Large intestine (tissue), 3 donors: Measurements from ENCODE around the gene TBC1D16. TPM values are rescaled to one million over a fixed set of nuclear protein-coding genes. Genes with fewer than 3 reads are reported as not detected.

Source experiments
- DNase-seq, 2 donors: peaks; one replicate each; pipeline versions ENCODE4 v3.0.0 to v3.0.0-alpha.2; 2013
- H3K27ac ChIP-seq: one replicate; pipeline ENCODE4 v1.5.1; 2013; ENCODE audit warnings: low read length
- H3K27me3 ChIP-seq: 2 replicates; pipeline ENCODE4 v1.6.1; 2013; ENCODE audit warnings: low read length; ENCODE audit not compliant: control insufficient read depth, insufficient read depth
- H3K36me3 ChIP-seq: 2 replicates; pipeline ENCODE4 v1.6.1; 2013; ENCODE audit warnings: low read length; ENCODE audit not compliant: control insufficient read depth, insufficient read depth
- H3K4me1 ChIP-seq: one replicate; pipeline ENCODE4 v1.6.1; 2013; ENCODE audit warnings: low read length; ENCODE audit not compliant: control insufficient read depth, insufficient read depth
- H3K4me3 ChIP-seq: one replicate; pipeline ENCODE4 v1.5.1; 2013; ENCODE audit warnings: low read length
- H3K9me3 ChIP-seq: one replicate; pipeline ENCODE4 v1.6.1; 2013; ENCODE audit warnings: mild to moderate bottlenecking, low read depth, low read length, moderate library complexity; ENCODE audit not compliant: control insufficient read depth
- WGBS: methylation state at CpG from one replicate; pipeline ENCODE4 v1.1.5; 2013; ENCODE audit warnings: low lambda C conversion rate; ENCODE audit not compliant: insufficient coverage; 5-methylcytosine and 5-hydroxymethylcytosine counted together
- polyA plus RNA-seq: library from polyadenylated mRNA; unstranded; fragments of 120-200 nt; gene quantifications from one replicate; pipeline ENCODE4 v1.2.1, GENCODE V29; 2013

The TBC1D16 gene
- polyA plus RNA-seq, 1 donor = 29.9 TPM

DNA sequence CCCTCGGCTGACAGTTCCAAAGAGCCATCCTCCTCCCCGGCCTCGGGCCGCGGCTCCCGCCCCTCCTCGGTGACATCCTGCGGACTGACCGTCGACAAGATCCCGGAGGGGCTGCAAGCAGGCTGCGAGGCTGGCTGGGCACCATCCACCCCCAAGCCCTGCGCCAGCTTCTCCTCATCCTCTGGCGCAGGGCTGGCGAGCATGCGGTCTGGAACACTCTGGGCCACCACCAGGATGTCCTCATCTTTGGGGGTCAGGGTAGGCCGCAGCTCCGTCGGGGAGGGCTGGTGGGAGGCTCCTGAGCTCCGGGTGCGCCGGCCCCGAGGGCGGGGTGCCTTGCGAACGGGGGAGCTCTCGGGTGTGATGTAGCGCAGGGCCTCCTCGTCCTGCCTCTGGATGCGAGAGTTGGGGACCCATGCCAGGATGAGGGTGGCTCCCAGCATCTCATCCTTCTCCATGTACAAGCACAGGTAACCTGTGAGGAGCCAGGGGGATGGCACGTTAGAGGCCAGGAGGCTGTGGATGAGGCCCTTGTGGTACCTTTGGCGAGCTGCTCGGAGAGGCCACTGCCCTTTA lies 25.3 kb downstream of the TBC1D16 start:
- Histone ChIP-seq H3K36me3 (peaks cover 43% of the 10 kb centered on the region), H3K9me3 (peaks cover 6% of the 10 kb centered on the region), H3K27ac (no peak overlapping the region), H3K4me3 (no peak overlapping the region), H3K27me3 (no peaks in the 10 kb centered on the region), H3K4me1 (peaks cover 16% of the 10 kb centered on the region)
- no CpG with 5 or more reads among the region's 33 CpGs for WGBS
- no peak for DNase-seq

- peaks cover 18% of the 10 kb centered on the region for H3K4me1 ChIP-seq
- H3K36me3 ChIP-seq = peaks cover 42% of the 10 kb centered on the region
- H3K4me3 ChIP-seq = no peak overlapping the region
- H3K27ac ChIP-seq = no peak overlapping the region
- WGBS = no CpG with 5 or more reads among the region's 34 CpGs
- H3K9me3 ChIP-seq = peaks cover 6% of the 10 kb centered on the region
- DNase-seq = no peak
- no peaks in the 10 kb centered on the region for H3K27me3 ChIP-seq
These were observed 26.0 kb downstream of the TBC1D16 start for GRCh38 chr17:80009391-80010282.

DNA sequence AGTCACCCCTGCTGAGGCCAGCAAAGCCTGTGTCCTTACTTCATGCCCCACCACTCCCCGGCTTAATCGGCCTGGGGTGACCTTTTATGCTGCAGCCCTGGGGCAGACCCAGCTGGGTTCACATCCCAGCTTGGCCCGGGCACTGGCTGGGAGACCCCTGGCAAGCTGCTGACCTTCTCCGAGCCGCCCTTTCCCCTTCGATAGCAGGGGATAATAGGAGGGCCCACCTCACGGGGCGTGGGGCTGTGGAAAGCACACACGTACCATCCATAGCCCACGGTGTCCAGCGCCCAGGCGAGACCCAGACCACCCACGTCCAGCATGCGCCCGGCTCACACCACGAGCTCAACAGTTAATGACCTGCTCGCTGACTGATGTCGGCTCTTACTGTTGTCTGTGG lies 26.8 kb downstream of the TBC1D16 start:
- Histone ChIP-seq H3K4me1 (peaks cover 18% of the 10 kb centered on the region), H3K27ac (no peak overlapping the region), H3K36me3 (peaks cover 42% of the 10 kb centered on the region), H3K27me3 (no peaks in the 10 kb centered on the region), H3K4me3 (no peak overlapping the region), H3K9me3 (peaks cover 9% of the 10 kb centered on the region)
- WGBS = no CpG with 5 or more reads among the region's 18 CpGs
- no peak for DNase-seq

DNA sequence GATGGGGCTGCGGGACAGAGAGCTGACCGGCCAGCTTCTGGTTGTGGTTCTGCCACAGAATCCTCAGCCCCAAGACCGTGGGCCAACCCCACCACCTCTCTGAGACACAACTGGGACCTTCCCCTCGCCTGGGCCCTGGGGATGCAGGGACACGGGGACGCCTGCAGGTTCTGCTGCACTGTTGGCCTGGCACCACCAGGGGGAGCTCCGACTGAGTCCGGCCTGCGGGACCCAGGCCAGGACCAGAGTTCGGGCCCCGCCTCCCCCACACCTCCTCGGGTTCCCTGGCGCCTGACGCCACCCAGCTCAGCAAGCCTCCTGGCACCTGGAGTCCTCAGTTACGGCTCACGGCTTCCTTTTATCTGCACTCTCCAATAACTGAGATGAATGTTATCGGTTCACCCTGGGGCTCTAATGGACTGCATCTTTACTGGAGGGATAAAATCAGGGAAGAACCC lies 27.3 kb downstream of the TBC1D16 start:
- WGBS = no CpG with 5 or more reads among the region's 17 CpGs
- Histone ChIP-seq H3K27ac (no peak overlapping the region), H3K9me3 (peaks cover 12% of the 10 kb centered on the region), H3K27me3 (no peaks in the 10 kb centered on the region), H3K4me1 (peaks cover 22% of the 10 kb centered on the region), H3K36me3 (peaks cover 41% of the 10 kb centered on the region), H3K4me3 (no peak overlapping the region)
- peak; percentile 80 to 84 for DNase-seq

- Histone ChIP-seq H3K36me3 (peaks cover 37% of the 10 kb centered on the region), H3K27ac (no peak overlapping the region), H3K9me3 (peaks cover 16% of the 10 kb centered on the region), H3K4me1 (peaks cover 27% of the 10 kb centered on the region), H3K4me3 (no peak overlapping the region), H3K27me3 (no peaks in the 10 kb centered on the region)
- no CpG with 5 or more reads among the region's 10 CpGs for WGBS
- DNase-seq = no peak
These were observed 27.7 kb downstream of the TBC1D16 start for GRCh38 chr17:80007939-80008338.

DNA sequence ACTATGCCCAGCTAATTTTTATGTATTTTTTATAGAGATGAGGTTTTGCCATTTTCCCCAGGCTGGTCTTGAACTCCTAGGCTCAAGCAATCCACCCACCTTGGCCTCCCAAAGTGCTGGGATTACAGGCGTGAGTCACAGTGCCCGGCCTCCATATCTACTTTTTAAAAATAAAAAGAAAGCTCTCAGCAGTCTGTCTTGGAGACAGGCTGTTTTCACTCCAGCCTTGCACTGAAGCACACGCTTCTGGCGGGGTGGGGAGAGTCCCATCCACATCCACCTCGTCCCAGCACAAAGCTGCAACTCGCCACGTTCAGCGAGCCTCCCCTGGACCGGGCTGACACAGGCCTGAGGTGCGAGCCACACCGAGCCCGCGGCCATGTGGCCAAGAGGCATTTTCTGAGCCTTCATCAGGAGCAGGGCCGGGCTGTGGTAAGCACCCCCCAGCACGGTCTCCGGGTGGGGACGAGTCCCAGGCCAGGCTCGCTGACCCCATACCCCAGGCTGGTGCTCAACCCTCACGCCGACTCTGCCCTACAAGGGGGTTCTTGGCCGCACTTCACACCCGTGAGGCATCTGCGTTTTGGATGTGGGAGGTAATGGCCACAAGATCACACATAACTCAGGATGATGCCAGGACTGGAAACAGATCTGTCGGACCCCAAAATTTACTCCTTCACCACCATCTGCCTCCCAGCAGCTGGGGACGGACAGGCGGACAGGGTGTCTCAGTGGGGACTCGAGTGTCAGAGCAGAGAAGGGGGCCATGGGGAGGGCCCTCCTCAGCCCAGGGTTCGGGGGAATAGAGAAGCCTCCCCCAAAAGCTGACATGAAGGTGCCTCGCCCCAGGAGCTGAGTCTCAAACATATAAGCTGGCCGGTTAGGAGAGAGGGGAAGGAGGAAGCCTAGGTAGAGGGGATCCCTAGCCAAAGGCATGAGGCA lies 28.6 kb downstream of the TBC1D16 start:
- Histone ChIP-seq H3K4me3 (no peak overlapping the region), H3K36me3 (peaks cover 29% of the 10 kb centered on the region), H3K27me3 (no peaks in the 10 kb centered on the region), H3K4me1 (peaks cover 35% of the 10 kb centered on the region), H3K9me3 (peaks cover 17% of the 10 kb centered on the region), H3K27ac (no peak overlapping the region)
- no CpG with 5 or more reads among the region's 30 CpGs for WGBS
- DNase-seq = no peak

GRCh38 chr17:80006339-80006720 lies 29.3 kb downstream of the TBC1D16 start:
- Histone ChIP-seq H3K4me3 (peak overlapping the region; percentile 66), H3K4me1 (peaks cover 39% of the 10 kb centered on the region), H3K27me3 (no peaks in the 10 kb centered on the region), H3K9me3 (peaks cover 17% of the 10 kb centered on the region), H3K27ac (peak overlapping the region; percentile 32), H3K36me3 (peaks cover 26% of the 10 kb centered on the region)
- no CpG with 5 or more reads among the region's 8 CpGs for WGBS
- no peak for DNase-seq

DNA sequence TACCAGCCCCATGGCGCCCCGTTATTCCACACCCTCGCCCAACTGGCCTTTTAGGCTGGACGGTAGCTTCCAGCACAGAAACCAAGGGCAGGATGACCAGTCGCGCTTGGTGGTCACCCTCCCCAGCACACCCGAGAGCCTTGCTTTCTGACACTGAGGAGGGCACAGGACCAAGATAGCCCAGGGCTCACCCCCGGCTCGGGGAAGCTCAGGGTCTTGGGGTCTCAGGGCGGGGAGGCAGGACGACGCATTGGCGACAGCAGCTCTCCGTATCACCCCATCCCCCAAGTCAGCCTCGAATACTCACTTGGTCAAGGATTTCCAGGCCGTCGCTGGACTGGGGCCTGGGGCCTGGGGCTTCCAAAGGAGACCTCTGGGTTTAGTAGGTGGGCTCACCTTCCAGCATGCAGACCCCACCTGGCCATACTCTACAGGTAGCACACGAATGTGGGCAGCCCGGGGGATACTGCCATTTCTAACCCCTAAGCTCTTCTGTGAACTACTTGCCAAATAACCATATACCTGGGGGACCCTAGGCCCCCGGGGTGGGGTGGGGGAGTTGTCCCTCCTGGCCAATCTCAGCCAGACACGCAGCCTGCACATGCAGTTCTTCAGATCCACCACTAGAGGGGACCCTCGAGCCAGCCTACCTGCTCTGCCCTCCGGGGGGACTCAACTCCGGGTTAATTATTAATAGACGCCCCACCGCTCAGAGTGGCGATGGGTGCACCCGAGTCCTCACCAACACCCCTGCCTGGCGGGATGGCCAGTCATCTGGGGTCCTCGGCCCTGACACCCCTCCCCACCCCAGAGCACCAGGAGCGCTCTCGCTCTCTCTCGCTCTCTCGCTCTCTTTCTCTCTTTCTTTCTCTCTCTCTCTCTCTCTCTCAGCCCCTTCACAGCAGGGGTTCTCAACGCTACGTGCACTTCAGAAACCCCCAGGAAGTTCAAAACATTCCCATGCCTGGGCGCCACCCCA lies 30.0 kb downstream of the TBC1D16 start:
- Histone ChIP-seq H3K27ac (peak overlapping the region; percentile 32), H3K27me3 (no peaks in the 10 kb centered on the region), H3K36me3 (peaks cover 29% of the 10 kb centered on the region), H3K9me3 (peaks cover 20% of the 10 kb centered on the region), H3K4me1 (peaks cover 45% of the 10 kb centered on the region), H3K4me3 (peak overlapping the region; percentile 66)
- no CpG with 5 or more reads among the region's 37 CpGs for WGBS
- peak; percentile 52 to 76 for DNase-seq

- Histone ChIP-seq H3K4me3 (no peak overlapping the region), H3K27me3 (no peaks in the 10 kb centered on the region), H3K36me3 (peaks cover 16% of the 10 kb centered on the region), H3K4me1 (peaks cover 45% of the 10 kb centered on the region), H3K9me3 (peaks cover 15% of the 10 kb centered on the region), H3K27ac (peak overlapping the region; percentile 98)
- WGBS = 90% methylated on average over 2 of the region's 15 CpGs
- DNase-seq = no peak
These were observed 31.7 kb downstream of the TBC1D16 start for GRCh38 chr17:80003969-80004368.
